Kidney epithelial cell (primary cell): ENCODE results near the gene SLC26A4. TPM values are rescaled to one million over a fixed set of nuclear protein-coding genes. Genes with fewer than 3 reads are reported as not detected.
"Not testable (repeated sequence)": the region's sequence is repeated elsewhere in the genome, so short reads cannot be mapped to it uniquely, and the experiment has no call there.

ENCODE experiments used
- DNase-seq: peaks from one replicate; pipeline ENCODE4 v3.0.0-alpha.2; 2010; ENCODE audit warnings: low read depth
- H3K27me3 ChIP-seq: 2 replicates; pipeline ENCODE4 v1.6.0; 2011; ENCODE audit warnings: low read length; ENCODE audit not compliant: control insufficient read depth, insufficient read depth
- H3K36me3 ChIP-seq: 2 replicates; pipeline ENCODE4 v1.5.1; 2011; ENCODE audit warnings: low read length; ENCODE audit not compliant: control insufficient read depth, insufficient read depth
- H3K4me3 ChIP-seq: 2 replicates; pipeline ENCODE4 v1.5.1; 2011; ENCODE audit warnings: low read depth, mild to moderate bottlenecking, control low read depth, low read length
- total RNA-seq: library from RNA; depleted of rRNA; stranded (reverse); fragments of >200 nt; gene quantifications from 2 replicates; pipeline ENCODE4 v1.2.3, GENCODE V29; 2015
- TF ChIP-seq, protein P1 (sequence below): IDR thresholded peaks from 2 replicates; pipeline ENCODE4 v1.5.1; 2011; ENCODE audit warnings: mild to moderate bottlenecking, moderate library complexity, low read length, control low read depth, inconsistent platforms; ENCODE audit not compliant: insufficient read depth, poor library complexity, severe bottlenecking

The SLC26A4 gene
- total RNA-seq, 1 donor from 2014 or later = 0.25 TPM

- Histone ChIP-seq H3K36me3 (no peaks in the 10 kb centered on the region), H3K4me3 (no peak overlapping the region)
- TF ChIP-seq, protein P1, sequence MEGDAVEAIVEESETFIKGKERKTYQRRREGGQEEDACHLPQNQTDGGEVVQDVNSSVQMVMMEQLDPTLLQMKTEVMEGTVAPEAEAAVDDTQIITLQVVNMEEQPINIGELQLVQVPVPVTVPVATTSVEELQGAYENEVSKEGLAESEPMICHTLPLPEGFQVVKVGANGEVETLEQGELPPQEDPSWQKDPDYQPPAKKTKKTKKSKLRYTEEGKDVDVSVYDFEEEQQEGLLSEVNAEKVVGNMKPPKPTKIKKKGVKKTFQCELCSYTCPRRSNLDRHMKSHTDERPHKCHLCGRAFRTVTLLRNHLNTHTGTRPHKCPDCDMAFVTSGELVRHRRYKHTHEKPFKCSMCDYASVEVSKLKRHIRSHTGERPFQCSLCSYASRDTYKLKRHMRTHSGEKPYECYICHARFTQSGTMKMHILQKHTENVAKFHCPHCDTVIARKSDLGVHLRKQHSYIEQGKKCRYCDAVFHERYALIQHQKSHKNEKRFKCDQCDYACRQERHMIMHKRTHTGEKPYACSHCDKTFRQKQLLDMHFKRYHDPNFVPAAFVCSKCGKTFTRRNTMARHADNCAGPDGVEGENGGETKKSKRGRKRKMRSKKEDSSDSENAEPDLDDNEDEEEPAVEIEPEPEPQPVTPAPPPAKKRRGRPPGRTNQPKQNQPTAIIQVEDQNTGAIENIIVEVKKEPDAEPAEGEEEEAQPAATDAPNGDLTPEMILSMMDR = no peak
Measured at GRCh38 chr7:107631588-107632491, 28.8 kb upstream of the SLC26A4 start.

DNA sequence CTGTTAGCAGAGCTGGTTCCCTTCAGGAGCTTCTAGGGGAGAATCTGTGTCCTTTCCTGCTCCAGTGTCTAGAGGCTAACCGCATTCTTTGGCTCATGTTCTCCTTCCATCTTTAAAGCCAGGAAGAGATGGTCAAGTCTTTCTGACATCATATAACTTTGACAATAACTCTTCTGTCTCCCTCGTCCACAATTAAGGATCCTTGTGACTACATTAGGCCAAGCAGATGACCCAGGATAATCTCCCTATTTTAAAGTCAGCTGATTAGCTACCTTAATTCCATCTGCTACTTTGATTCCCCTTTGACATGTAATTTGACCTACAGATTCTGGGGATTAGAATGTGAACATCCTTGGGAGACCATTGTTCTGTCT, 28.1 kb upstream of the SLC26A4 start:
- Histone ChIP-seq H3K36me3 (no peaks in the 10 kb centered on the region), H3K27me3 (no peaks in the 10 kb centered on the region), H3K4me3 (no peak overlapping the region)
- TF ChIP-seq, protein P1 = no peak
- DNase-seq = no peak

More at GRCh38 chr7:107631588-107632491, 28.8 kb upstream of the SLC26A4 start:
- no peaks in the 10 kb centered on the region for H3K27me3 ChIP-seq
- no peak for DNase-seq

- TF ChIP-seq, protein P1 = no peak
- Histone ChIP-seq H3K4me3 (no peak overlapping the region), H3K27me3 (no peaks in the 10 kb centered on the region), H3K36me3 (no peaks in the 10 kb centered on the region)
- DNase-seq = no peak
Measured at GRCh38 chr7:107638594-107638993, 22.0 kb upstream of the SLC26A4 start.

GRCh38 chr7:107639070-107639469, 21.6 kb upstream of the SLC26A4 start:
- not testable (repeated sequence) for H3K27me3 ChIP-seq, DNase-seq, H3K36me3 ChIP-seq, H3K4me3 ChIP-seq

DNA sequence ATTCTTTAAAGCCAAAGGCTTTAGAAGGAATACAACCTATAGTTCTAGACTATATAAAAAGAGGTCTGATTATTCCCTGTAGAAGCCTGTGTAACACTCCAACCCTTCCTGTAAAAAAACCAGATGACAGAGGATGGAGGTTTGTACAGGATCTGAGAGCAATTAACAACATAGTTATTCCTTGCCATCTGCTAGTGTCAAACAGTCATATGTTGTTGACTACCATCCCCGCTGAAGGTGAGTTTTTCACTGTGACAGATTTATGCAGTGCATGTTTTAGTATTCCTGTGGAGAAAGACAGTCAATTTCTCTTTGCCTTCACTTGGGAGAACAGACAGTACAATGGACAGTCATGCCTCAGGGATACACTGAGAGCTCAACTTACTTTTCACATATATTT, 19.0 kb upstream of the SLC26A4 start:
- no peak overlapping the region for H3K4me3 ChIP-seq
- no peak for DNase-seq
- TF ChIP-seq, protein P1 = no peak
- no peaks in the 10 kb centered on the region for H3K36me3 ChIP-seq
- H3K27me3 ChIP-seq = no peaks in the 10 kb centered on the region

- Histone ChIP-seq H3K4me3 (no peak overlapping the region), H3K36me3 (no peaks in the 10 kb centered on the region), H3K27me3 (no peaks in the 10 kb centered on the region)
- DNase-seq = no peak
- TF ChIP-seq, protein P1 = no peak
Measured at GRCh38 chr7:107642501-107642900, 18.1 kb upstream of the SLC26A4 start.
